ENCODE measurements around the gene NFX1. TPM values are rescaled to one million over a fixed set of nuclear protein-coding genes. Genes with fewer than 3 reads are reported as not detected.

Gene NFX1
- polyA plus RNA-seq, 3 donors = 4.3 to 26.3 (median 8.1) TPM

DNA sequence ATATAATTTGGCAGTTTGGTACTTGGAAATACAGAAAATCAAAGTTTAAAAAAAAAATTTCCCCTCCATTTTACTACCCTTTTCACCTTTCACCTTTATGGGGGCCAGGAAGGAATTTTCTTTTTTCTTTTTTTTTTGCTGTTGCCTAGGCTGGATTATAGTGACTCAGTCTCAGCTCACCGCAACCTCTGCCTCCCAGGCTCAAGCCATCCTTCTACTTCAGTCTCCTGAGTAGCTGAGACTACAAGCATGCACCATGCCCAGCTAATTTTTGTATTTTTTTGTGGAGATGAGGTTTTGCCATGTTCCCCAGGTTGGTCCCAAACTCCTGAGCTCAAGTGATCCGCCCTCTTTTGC, 16.4 kb upstream of the NFX1 start:
- intact Hi-C loops (cut with micrococcal nuclease) = no loop called here
- Mint-ChIP-seq H3K4me3 (no peak overlapping the region), H3K36me3 (peaks cover 80 to 93% of the 10 kb centered on the region in 2 donors), H3K27ac (peak overlapping the region in 1 of 7 donors; percentile 21), H3K27me3 (ENCODE audit: low read depth in 3 of 3) (peaks cover 0 to 1% (median 0%) of the 10 kb centered on the region in 3 donors), H3K4me1 (no peaks in the 10 kb centered on the region), H3K9me3 (no peaks in the 10 kb centered on the region)
- H3K36me3 ChIP-seq (replicated peaks in 1 of 2; ENCODE audit: control insufficient read depth in 1 of 2, insufficient read depth in 2 of 2, low read length in 2 of 2) = peaks cover 86 to 99% of the 10 kb centered on the region in 2 donors
- H3K27ac ChIP-seq (ENCODE audit: low read depth in 1 of 2, low read length in 2 of 2) = no peak overlapping the region
- H3K4me2 ChIP-seq (replicated peaks; ENCODE audit: extremely low read depth, low read length, poor library complexity, severe bottlenecking) = no peak overlapping the region
- H3K4me1 ChIP-seq (ENCODE audit: control insufficient read depth in 1 of 2, insufficient read depth in 2 of 2, low read length in 2 of 2) = no peaks in the 10 kb centered on the region
- 100% methylated on average over 1 of the region's 2 CpGs for WGBS (ENCODE audit: insufficient coverage)
- no peaks in the 10 kb centered on the region for H3K27me3 ChIP-seq (ENCODE audit: control insufficient read depth in 2 of 2, insufficient read depth in 2 of 2, low read length in 2 of 2)
- DNase-seq = no peak
- peaks cover 3% of the 10 kb centered on the region for H3K79me2 ChIP-seq (ENCODE audit: insufficient read depth, low read length)
- peaks cover 4% of the 10 kb centered on the region for H4K20me1 ChIP-seq (ENCODE audit: insufficient read depth, low read length)
- TF ChIP-seq, protein P1, sequence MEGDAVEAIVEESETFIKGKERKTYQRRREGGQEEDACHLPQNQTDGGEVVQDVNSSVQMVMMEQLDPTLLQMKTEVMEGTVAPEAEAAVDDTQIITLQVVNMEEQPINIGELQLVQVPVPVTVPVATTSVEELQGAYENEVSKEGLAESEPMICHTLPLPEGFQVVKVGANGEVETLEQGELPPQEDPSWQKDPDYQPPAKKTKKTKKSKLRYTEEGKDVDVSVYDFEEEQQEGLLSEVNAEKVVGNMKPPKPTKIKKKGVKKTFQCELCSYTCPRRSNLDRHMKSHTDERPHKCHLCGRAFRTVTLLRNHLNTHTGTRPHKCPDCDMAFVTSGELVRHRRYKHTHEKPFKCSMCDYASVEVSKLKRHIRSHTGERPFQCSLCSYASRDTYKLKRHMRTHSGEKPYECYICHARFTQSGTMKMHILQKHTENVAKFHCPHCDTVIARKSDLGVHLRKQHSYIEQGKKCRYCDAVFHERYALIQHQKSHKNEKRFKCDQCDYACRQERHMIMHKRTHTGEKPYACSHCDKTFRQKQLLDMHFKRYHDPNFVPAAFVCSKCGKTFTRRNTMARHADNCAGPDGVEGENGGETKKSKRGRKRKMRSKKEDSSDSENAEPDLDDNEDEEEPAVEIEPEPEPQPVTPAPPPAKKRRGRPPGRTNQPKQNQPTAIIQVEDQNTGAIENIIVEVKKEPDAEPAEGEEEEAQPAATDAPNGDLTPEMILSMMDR (IDR thresholded peaks at IDR 0.05) = no peak
- H3K9ac ChIP-seq (ENCODE audit: insufficient read depth, low read length, poor library complexity, severe bottlenecking) = no peak overlapping the region
- H3K4me3 ChIP-seq (replicated peaks in 1 of 3; ENCODE audit: low read depth in 2 of 3, low read length in 3 of 3) = no peak overlapping the region
- no peaks in the 10 kb centered on the region for H3K9me3 ChIP-seq (replicated peaks in 1 of 2; ENCODE audit: control insufficient read depth in 1 of 2, insufficient read depth in 1 of 2, low read length in 2 of 2)
- no peak overlapping the region for H2AFZ ChIP-seq (ENCODE audit: insufficient read depth, low read depth, low read length, poor library complexity, severe bottlenecking)

DNA sequence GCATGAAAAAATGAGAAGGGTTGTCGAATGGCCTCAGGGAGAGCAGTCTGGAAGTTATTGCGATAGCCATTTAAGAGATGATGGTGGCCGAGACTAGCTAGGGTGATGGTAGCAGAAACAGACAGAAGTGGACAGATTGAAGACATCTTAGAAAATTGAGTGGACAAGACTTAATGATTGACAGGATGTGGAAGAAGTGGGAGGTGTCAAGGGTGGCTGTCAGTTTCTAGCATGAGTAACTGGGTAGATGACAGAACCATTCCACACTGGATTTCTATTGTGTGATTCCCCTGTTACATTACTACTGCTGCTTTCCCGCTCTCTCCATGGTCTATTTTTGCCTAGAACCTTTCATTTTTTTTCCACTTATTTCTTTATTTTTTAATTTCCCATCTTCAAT, 12.8 kb upstream of the NFX1 start:
- Histone ChIP-seq H3K27me3 (ENCODE audit: control insufficient read depth in 2 of 2, insufficient read depth in 2 of 2, low read length in 2 of 2) (no peaks in the 10 kb centered on the region), H3K4me2 (replicated peaks; ENCODE audit: extremely low read depth, low read length, poor library complexity, severe bottlenecking) (no peak overlapping the region), H3K4me1 (ENCODE audit: control insufficient read depth in 1 of 2, insufficient read depth in 2 of 2, low read length in 2 of 2) (no peaks in the 10 kb centered on the region), H3K36me3 (replicated peaks in 1 of 2; ENCODE audit: control insufficient read depth in 1 of 2, insufficient read depth in 2 of 2, low read length in 2 of 2) (peaks cover 87 to 100% of the 10 kb centered on the region in 2 donors), H3K9me3 (replicated peaks in 1 of 2; ENCODE audit: control insufficient read depth in 1 of 2, insufficient read depth in 1 of 2, low read length in 2 of 2) (no peaks in the 10 kb centered on the region), H3K4me3 (replicated peaks in 1 of 3; ENCODE audit: low read depth in 2 of 3, low read length in 3 of 3) (no peak overlapping the region), H3K9ac (ENCODE audit: insufficient read depth, low read length, poor library complexity, severe bottlenecking) (no peak overlapping the region), H3K27ac (ENCODE audit: low read depth in 1 of 2, low read length in 2 of 2) (no peak overlapping the region), H2AFZ (ENCODE audit: insufficient read depth, low read depth, low read length, poor library complexity, severe bottlenecking) (no peak overlapping the region), H3K79me2 (ENCODE audit: insufficient read depth, low read length) (peaks cover 3% of the 10 kb centered on the region), H4K20me1 (ENCODE audit: insufficient read depth, low read length) (peaks cover 4% of the 10 kb centered on the region)
- H3K27me3 Mint-ChIP-seq (ENCODE audit: low read depth in 3 of 3) = peaks cover 0 to 1% (median 0%) of the 10 kb centered on the region in 3 donors
- intact Hi-C loops (cut with micrococcal nuclease) = no loop called here
- TF ChIP-seq, protein P1 (IDR thresholded peaks at IDR 0.05) = no peak
- H3K9me3 Mint-ChIP-seq = no peaks in the 10 kb centered on the region
- no peak overlapping the region for H3K4me3 Mint-ChIP-seq
- DNase-seq = no peak
- peaks cover 80 to 96% of the 10 kb centered on the region in 2 donors for H3K36me3 Mint-ChIP-seq
- H3K4me1 Mint-ChIP-seq = no peaks in the 10 kb centered on the region
- H3K27ac Mint-ChIP-seq = peak overlapping the region in 3 of 7 donors; percentile 21 to 42 (median 21)
- 100% methylated on average over 4 of the region's 4 CpGs for WGBS (ENCODE audit: insufficient coverage)

Data from CD14-positive monocyte (primary cell).